DMS79 treated with DMSO at 0.1 percent for 48 hours (cell line): ENCODE measurements around the gene ZRANB2.

Experiments
- DNase-seq: peaks from one replicate; lab custom pipeline; 2025; lab: John Stamatoyannopoulos, UW

ZRANB2 gene

GRCh38 chr1:71080739-71081696 is at the start of gene ZRANB2:
Gene ZRANB2 (minus strand): TSS chr1:71081035. CDS start chr1:71080995, 40 bp downstream.
- DNase-seq, result peak; percentile 95

- no peak for DNase-seq
Observed at GRCh38 chr1:71128060-71128459, 47.2 kb upstream of the ZRANB2 start.

- no peak for DNase-seq
Observed at GRCh38 chr1:71118086-71118485, 37.3 kb upstream of the ZRANB2 start.

GRCh38 chr1:71116729-71117128 is 35.9 kb upstream of the ZRANB2 start:
- no peak for DNase-seq

- no peak for DNase-seq
Observed at GRCh38 chr1:71106658-71107322, 26.0 kb upstream of the ZRANB2 start.

GRCh38 chr1:71104417-71104816 is 23.6 kb upstream of the ZRANB2 start:
- DNase-seq, result no peak

- no peak for DNase-seq
Observed at GRCh38 chr1:71101839-71102376, 21.1 kb upstream of the ZRANB2 start.

GRCh38 chr1:71097428-71097827 is 16.6 kb upstream of the ZRANB2 start:
- DNase-seq, result no peak

GRCh38 chr1:71094913-71095312 is 14.1 kb upstream of the ZRANB2 start:
- no peak for DNase-seq

- DNase-seq, result peak; percentile 33
Observed at GRCh38 chr1:71093938-71094337, 13.1 kb upstream of the ZRANB2 start.

GRCh38 chr1:71089536-71090270 is 8.9 kb upstream of the ZRANB2 start:
- no peak for DNase-seq

- DNase-seq, result no peak
Observed at GRCh38 chr1:71088645-71089287, 7.9 kb upstream of the ZRANB2 start.

- no peak for DNase-seq
Observed at GRCh38 chr1:71087713-71088112, 6.9 kb upstream of the ZRANB2 start.

- DNase-seq, result no peak
Observed at GRCh38 chr1:71087060-71087459, 6.2 kb upstream of the ZRANB2 start.

- DNase-seq, result no peak
Observed at GRCh38 chr1:71086331-71086730, 5.5 kb upstream of the ZRANB2 start.

GRCh38 chr1:71083271-71083670 is 2.4 kb upstream of the ZRANB2 start:
- DNase-seq, result no peak

- DNase-seq, result no peak
Observed at GRCh38 chr1:71081697-71082080, 854 bp upstream of the ZRANB2 start.

GRCh38 chr1:71080230-71080738 is 551 bp downstream of the ZRANB2 start:
- peak; percentile 55 for DNase-seq

- DNase-seq, result no peak
Observed at GRCh38 chr1:71074681-71075080, 6.2 kb downstream of the ZRANB2 start.

- no peak for DNase-seq
Observed at GRCh38 chr1:71072273-71072672, 8.6 kb downstream of the ZRANB2 start.

GRCh38 chr1:71071720-71072119 is 9.1 kb downstream of the ZRANB2 start:
- no peak for DNase-seq
